Brain microvascular endothelial cell (primary cell): ENCODE measurements around the gene CABCOCO1.

ENCODE experiments used
- DNase-seq: peaks from one replicate; pipeline ENCODE4 v3.0.0-alpha.2; 2020
- H3K27ac ChIP-seq: fragments of 250-450 bp; sonication (Bioruptor Pico); 2 replicates; pipeline ENCODE4 v1.5.1; 2020; ENCODE audit warnings: mild to moderate bottlenecking, moderate library complexity
- H3K27me3 ChIP-seq: fragments of 250-450 bp; sonication (Bioruptor Pico); replicated peaks from 2 replicates; pipeline ENCODE4 v1.5.1; 2020; ENCODE audit warnings: mild to moderate bottlenecking
- H3K36me3 ChIP-seq: fragments of 250-450 bp; sonication (Bioruptor Pico); replicated peaks from 2 replicates; pipeline ENCODE4 v1.5.1; 2020; ENCODE audit warnings: mild to moderate bottlenecking
- H3K4me3 ChIP-seq: 2 replicates; pipeline ENCODE4 v1.5.1; 2011; ENCODE audit warnings: low read depth, mild to moderate bottlenecking, control low read depth, low read length, moderate library complexity
- CTCF ChIP-seq: IDR thresholded peaks from 2 replicates; pipeline ENCODE4 v1.5.1; 2011; ENCODE audit warnings: low read depth, mild to moderate bottlenecking, moderate library complexity, low read length, control low read depth, inconsistent platforms; ENCODE audit errors: missing control alignments
- in situ Hi-C: cut with HindIII; loops from 2 replicates; pipeline ENCODE4 v1.10.0; 2017; ENCODE audit warnings: low sequenced_read_pairs, low pct_ligation_motif_present

The CABCOCO1 gene

GRCh38 chr10:61793760-61794703, 131.3 kb downstream of the CABCOCO1 start:
- peak; percentile 28 for DNase-seq
- H3K4me3 ChIP-seq, result no peak overlapping the region
- H3K27me3 ChIP-seq, result no peaks in the 10 kb centered on the region
- in situ Hi-C loops, result no loop called here
- TF ChIP-seq CTCF, result no peak
- no peaks in the 10 kb centered on the region for H3K36me3 ChIP-seq
- peak overlapping the region; percentile 41 for H3K27ac ChIP-seq

DNA sequence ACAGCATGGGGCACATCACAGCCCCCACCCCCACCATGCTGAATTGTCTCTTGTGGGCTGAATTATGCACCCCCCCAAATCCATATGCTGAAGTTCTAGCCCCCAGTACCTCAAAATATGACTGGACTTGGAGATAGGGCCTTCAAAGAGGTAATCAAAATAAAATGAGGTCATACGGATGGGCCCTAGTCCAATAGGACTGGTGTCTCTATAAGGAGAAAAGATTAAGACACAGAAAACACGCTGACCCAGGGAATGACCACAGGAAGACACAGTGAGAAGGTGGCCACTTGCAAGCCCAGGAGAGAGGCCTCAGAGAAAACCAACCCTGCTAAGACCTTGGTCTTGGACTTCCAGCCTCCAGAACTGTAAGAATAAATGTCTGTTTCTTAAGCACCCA, 132.4 kb downstream of the CABCOCO1 start:
- no peak overlapping the region for H3K27ac ChIP-seq
- H3K36me3 ChIP-seq, result no peaks in the 10 kb centered on the region
- in situ Hi-C loops, result no loop called here
- no peak overlapping the region for H3K4me3 ChIP-seq
- no peak for TF ChIP-seq CTCF
- no peaks in the 10 kb centered on the region for H3K27me3 ChIP-seq
- DNase-seq, result no peak

DNA sequence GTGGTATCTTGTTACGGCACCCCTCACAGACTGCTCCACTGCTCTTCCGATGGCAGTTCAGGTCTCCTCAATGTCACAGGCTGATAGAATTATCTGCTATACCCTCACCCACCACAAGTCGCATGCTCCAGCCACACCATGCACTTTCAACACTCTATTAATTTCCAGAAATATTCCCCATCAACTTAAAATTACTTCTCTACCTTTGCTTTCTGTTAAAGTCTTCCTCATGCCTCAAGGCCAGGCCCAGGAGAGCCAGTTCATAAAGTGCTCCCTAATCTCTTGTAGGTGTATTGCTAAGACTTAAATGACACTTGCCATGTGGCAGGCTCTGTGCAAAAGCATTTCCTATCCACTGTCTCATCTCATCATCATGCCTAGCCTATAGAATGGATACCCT, 132.8 kb downstream of the CABCOCO1 start:
- Histone ChIP-seq H3K36me3 (no peaks in the 10 kb centered on the region), H3K27me3 (no peaks in the 10 kb centered on the region), H3K27ac (no peak overlapping the region), H3K4me3 (no peak overlapping the region)
- in situ Hi-C loops, result no loop called here
- no peak for DNase-seq
- peak; percentile 37 for TF ChIP-seq CTCF

- TF ChIP-seq CTCF, result no peak
- H3K4me3 ChIP-seq, result no peak overlapping the region
- in situ Hi-C loops, result no loop called here
- H3K27ac ChIP-seq, result no peak overlapping the region
- H3K36me3 ChIP-seq, result no peaks in the 10 kb centered on the region
- no peaks in the 10 kb centered on the region for H3K27me3 ChIP-seq
- no peak for DNase-seq
These were observed 134.1 kb downstream of the CABCOCO1 start for GRCh38 chr10:61796785-61797184.

GRCh38 chr10:61797304-61798153, 134.8 kb downstream of the CABCOCO1 start:
- H3K4me3 ChIP-seq, result no peak overlapping the region

More at GRCh38 chr10:61797304-61798153, 134.8 kb downstream of the CABCOCO1 start:
- in situ Hi-C loops, result no loop called here
- H3K36me3 ChIP-seq, result no peaks in the 10 kb centered on the region
- no peak overlapping the region for H3K27ac ChIP-seq
- H3K27me3 ChIP-seq, result no peaks in the 10 kb centered on the region
- DNase-seq, result no peak
- no peak for TF ChIP-seq CTCF
